Ishikawa (cell line): ENCODE measurements around the gene PLXNB1.

Source experiments
- CREB1 ChIP-seq: IDR thresholded peaks from 2 replicates; pipeline ENCODE4 v1.6.1; 2012; ENCODE audit warnings: low read depth
- EGR1 ChIP-seq: IDR thresholded peaks from 2 replicates; pipeline ENCODE4 v1.6.1; 2012
- EP300 ChIP-seq: IDR thresholded peaks from 2 replicates; pipeline ENCODE4 v1.6.1; 2012; ENCODE audit warnings: borderline replicate concordance
- FOXM1 ChIP-seq: IDR thresholded peaks from 2 replicates; pipeline ENCODE4 v1.6.1; 2012; ENCODE audit warnings: low read depth, borderline replicate concordance
- NFIC ChIP-seq: IDR thresholded peaks from 2 replicates; pipeline ENCODE4 v1.6.1; 2012
- RAD21 ChIP-seq: IDR thresholded peaks from 2 replicates; pipeline ENCODE4 v1.6.1; 2012; ENCODE audit warnings: low read depth
- TAF1 ChIP-seq: IDR thresholded peaks from 2 replicates; pipeline ENCODE4 v1.6.1; 2012; ENCODE audit warnings: low read depth, mild to moderate bottlenecking
- TCF12 ChIP-seq: IDR thresholded peaks from 2 replicates; pipeline ENCODE4 v1.6.1; 2012; ENCODE audit warnings: low read depth
- USF1 ChIP-seq: IDR thresholded peaks from 2 replicates; pipeline ENCODE4 v1.6.1; 2012
- YY1 ChIP-seq: IDR thresholded peaks from 2 replicates; pipeline ENCODE4 v1.6.1; 2012; ENCODE audit warnings: low read depth
- ZBTB7A ChIP-seq: IDR thresholded peaks from 2 replicates; pipeline ENCODE4 v1.6.1; 2012; ENCODE audit warnings: low read depth
- TF ChIP-seq, protein P1 (sequence below): IDR thresholded peaks from 2 replicates; pipeline ENCODE4 v1.6.1; 2012; ENCODE audit warnings: low read depth, mild to moderate bottlenecking
- TF ChIP-seq, protein P2 (sequence below): IDR thresholded peaks from 2 replicates; pipeline ENCODE4 v1.6.1; 2012

DNA sequence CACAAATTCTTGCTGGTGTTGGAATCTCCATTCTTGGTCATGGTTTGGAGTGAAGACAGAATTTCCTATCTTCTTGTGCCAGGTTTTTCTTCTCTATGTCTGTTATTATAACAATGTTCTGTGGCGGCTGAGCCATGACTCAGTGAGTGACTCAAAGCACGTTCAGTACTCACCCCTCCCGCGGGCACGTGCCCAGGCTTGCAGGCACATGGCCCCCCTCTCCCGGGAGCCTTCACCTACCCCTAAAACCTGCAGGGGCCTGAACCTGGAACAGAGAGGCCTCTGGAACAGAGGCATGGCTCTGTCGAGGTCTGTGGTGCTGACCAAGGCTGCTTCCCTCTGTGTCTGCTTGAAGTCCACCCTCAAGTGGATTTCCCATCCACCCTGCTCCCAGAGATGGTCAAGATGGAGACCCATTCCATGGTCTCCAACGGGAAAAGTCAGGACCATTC lies 27.6 kb downstream of the PLXNB1 start:
- TF ChIP-seq TAF1 (no peak), EP300 (no peak), ZBTB7A (no peak), EGR1 (no peak), USF1 (peak; percentile 62), NFIC (0 out of 2 replicates have a peak, but pooled peaks have one; percentile 17), RAD21 (no peak), FOXM1 (no peak), TCF12 (no peak), YY1 (no peak), CREB1 (no peak)
- TF ChIP-seq, protein P1, sequence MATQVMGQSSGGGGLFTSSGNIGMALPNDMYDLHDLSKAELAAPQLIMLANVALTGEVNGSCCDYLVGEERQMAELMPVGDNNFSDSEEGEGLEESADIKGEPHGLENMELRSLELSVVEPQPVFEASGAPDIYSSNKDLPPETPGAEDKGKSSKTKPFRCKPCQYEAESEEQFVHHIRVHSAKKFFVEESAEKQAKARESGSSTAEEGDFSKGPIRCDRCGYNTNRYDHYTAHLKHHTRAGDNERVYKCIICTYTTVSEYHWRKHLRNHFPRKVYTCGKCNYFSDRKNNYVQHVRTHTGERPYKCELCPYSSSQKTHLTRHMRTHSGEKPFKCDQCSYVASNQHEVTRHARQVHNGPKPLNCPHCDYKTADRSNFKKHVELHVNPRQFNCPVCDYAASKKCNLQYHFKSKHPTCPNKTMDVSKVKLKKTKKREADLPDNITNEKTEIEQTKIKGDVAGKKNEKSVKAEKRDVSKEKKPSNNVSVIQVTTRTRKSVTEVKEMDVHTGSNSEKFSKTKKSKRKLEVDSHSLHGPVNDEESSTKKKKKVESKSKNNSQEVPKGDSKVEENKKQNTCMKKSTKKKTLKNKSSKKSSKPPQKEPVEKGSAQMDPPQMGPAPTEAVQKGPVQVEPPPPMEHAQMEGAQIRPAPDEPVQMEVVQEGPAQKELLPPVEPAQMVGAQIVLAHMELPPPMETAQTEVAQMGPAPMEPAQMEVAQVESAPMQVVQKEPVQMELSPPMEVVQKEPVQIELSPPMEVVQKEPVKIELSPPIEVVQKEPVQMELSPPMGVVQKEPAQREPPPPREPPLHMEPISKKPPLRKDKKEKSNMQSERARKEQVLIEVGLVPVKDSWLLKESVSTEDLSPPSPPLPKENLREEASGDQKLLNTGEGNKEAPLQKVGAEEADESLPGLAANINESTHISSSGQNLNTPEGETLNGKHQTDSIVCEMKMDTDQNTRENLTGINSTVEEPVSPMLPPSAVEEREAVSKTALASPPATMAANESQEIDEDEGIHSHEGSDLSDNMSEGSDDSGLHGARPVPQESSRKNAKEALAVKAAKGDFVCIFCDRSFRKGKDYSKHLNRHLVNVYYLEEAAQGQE: no peak
- TF ChIP-seq, protein P2, sequence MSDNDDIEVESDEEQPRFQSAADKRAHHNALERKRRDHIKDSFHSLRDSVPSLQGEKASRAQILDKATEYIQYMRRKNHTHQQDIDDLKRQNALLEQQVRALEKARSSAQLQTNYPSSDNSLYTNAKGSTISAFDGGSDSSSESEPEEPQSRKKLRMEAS: peak; percentile 60
